GM19043 (cell line): Measurements from ENCODE around the gene CBX4.

Source experiments
- ATAC-seq: cut with Tn5 transposase; IDR thresholded peaks from one replicate; pipeline ENCODE4 v1.9.1; 2021; ENCODE audit warnings: low read depth; ENCODE audit not compliant: unreplicated experiment

Gene CBX4

GRCh38 chr17:79842656-79843473, 3.6 kb upstream of the CBX4 start:
- no peak for ATAC-seq

- no peak for ATAC-seq
These were observed 3.0 kb upstream of the CBX4 start for GRCh38 chr17:79842136-79842655.

- no peak for ATAC-seq
These were observed 2.3 kb upstream of the CBX4 start for GRCh38 chr17:79841369-79842135.

- no peak for ATAC-seq
These were observed 1.7 kb upstream of the CBX4 start for GRCh38 chr17:79840989-79841286.

GRCh38 chr17:79840269-79840988, 1.2 kb upstream of the CBX4 start:
- no peak for ATAC-seq

GRCh38 chr17:79838522-79839274, 542 bp downstream of the CBX4 start:
- ATAC-seq: no peak

DNA sequence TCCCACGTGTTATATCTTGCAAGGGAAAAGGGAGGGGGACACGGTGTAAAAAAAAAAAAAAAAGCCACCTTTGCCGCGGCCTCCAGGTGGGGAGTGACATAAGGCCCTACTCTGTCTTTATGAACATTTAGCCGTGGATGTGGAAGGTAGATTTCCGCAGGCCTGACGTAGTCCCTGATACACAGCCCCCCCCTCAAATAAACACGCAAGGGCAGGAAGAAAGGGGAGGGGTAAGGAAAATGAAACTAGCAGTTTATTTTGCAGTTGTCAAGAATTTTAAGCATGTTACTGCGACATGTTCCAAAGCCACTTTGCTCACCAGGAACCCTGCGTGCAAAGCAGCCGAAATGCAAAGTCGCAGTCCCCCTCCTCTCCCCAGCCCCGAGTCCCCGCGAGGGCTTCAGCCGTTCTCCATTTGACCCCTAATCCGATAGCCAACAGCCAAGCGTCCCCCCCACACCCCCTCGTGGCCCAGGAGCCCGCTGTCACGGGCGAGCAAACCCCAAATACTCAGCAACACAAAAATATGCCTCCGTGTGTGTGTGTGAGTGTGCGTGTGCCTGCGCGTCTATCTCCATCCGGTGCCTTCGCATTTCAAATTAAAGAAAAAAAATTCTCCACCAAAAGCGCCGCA, 1.2 kb downstream of the CBX4 start:
- ATAC-seq: no peak

GRCh38 chr17:79836972-79837887, 2.0 kb downstream of the CBX4 start:
- no peak for ATAC-seq

DNA sequence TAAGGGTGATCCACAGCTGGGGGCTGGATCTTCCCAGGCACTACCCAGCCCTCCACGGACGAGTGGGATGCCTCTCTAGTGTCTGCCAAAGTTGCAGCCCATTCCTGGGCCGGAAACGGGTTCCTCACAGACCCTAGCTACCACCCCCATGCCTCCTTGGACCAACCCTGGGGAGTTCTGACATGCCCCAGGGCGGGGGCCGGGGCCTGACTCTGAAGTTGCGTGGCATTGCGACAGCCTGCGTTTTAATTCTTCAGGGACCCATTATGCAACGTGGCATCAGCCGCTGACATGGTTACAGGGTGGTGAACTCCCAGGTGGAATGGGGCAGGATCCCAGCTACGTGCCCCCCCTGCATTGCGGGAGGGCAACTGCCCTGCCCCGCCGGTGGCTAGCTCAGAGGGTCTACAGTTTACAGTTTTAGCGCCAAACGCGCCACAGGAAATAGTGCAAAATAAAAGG, 2.7 kb downstream of the CBX4 start:
- ATAC-seq: no peak

DNA sequence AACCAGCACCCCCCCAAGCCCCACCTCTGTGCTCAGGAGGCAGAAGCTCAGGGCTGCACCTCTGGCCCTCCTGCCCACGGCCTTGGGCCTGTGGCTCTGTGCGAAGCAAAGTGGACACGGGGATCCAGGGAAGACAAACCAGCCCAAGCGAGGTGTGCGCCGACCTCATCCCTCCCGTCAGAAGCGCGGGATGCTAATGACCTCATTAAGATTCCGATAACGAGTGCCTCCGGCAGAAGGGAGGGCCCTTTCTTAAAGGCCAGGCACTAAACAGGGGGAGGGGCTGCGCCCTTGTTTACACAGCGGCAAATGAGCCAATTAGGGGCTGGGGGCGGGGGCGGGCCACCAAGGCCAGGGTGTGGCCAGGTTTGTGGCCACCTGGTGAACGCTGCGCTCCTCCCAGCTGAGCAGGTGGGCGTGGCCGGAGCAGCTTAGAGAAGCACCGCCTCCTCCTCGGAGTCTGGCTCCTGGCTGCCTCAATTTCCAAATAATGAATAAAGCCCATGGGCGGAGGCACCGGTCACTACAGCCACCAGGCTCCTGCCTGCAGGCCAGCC, 3.2 kb downstream of the CBX4 start:
- no peak for ATAC-seq

GRCh38 chr17:79835470-79835899, 3.8 kb downstream of the CBX4 start:
- ATAC-seq: no peak

GRCh38 chr17:79834565-79835469, 4.4 kb downstream of the CBX4 start:
- ATAC-seq: no peak

DNA sequence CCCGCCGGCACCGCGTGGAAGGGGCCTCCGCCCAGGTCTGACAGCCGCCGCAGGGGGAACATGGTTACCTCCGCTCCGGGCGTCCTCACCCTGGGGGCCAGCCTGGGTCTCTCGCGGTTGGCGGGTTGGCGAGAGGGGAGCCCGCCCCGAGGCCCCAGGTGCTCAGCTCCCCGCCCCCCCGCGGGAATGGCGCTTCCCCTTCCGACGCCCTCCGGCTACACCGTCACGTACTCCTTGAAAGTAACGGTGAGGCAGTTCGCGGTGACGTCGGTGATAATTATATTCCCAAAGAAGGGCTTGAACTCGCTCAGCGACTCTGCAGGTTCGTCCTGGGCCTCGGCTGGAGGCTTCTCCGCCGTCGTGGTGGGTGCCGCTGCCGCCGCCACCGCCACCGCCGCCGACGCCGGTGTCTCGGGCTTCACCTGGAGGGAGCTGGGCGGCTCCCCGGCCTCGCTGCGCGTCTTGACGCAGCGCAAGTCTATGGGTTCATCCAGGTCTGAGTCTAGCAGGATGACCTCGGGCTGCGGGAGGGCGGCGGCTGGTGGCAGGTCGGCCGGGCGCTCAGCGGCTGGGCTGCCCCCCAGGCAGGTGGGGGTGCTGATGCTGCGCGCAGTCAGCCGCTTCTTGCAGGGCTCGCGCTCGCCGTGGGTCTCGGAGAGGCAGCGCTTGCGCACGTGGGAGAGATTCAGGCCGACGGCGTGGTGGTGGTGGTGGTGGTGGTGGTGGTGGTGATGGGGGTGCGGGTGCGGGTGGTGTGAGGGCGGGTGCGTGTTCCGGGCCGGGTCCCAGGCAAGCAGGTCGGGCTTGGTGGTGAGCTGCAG, 5.3 kb downstream of the CBX4 start:
- no peak for ATAC-seq

- no peak for ATAC-seq
These were observed 6.2 kb downstream of the CBX4 start for GRCh38 chr17:79833110-79833450.

GRCh38 chr17:79832218-79833109, 6.8 kb downstream of the CBX4 start:
- no peak for ATAC-seq
